ENCODE results near the gene SH3BP2. TPM values are rescaled to one million over a fixed set of nuclear protein-coding genes. Genes with fewer than 3 reads are reported as not detected.

SH3BP2 gene
- total RNA-seq, 3 donors from 2014 or later: 40.5 to 74.8 (median 59.3) TPM

GRCh38 chr4:2820216-2820982 is 27.5 kb downstream of the SH3BP2 start:
- Histone ChIP-seq H3K27me3 (no peaks in the 10 kb centered on the region), H3K9me3 (no peaks in the 10 kb centered on the region), H3K36me3 (no peaks in the 10 kb centered on the region), H3K4me3 (no peak overlapping the region), H3K27ac (no peak overlapping the region), H3K4me1 (peaks cover 0 to 5% of the 10 kb centered on the region in 2 donors)
- TF ChIP-seq POLR2AphosphoS5 (IDR thresholded peaks at IDR 0.05) (no peak), CTCF (IDR thresholded peaks at IDR 0.05) (no peak), POLR2A (IDR thresholded peaks at IDR 0.05) (no peak)
- intact Hi-C loops (cut with DNase I; ENCODE audit: low total_unique reads): no loop called here
- no peak for DNase-seq (ENCODE audit: low spot score in 2 of 2)

- intact Hi-C loops (cut with DNase I; ENCODE audit: low total_unique reads): no loop called here
- Histone ChIP-seq H3K27me3 (no peaks in the 10 kb centered on the region), H3K9me3 (no peaks in the 10 kb centered on the region), H3K27ac (no peak overlapping the region), H3K36me3 (no peaks in the 10 kb centered on the region), H3K4me3 (no peak overlapping the region), H3K4me1 (peaks cover 0 to 2% of the 10 kb centered on the region in 2 donors)
- no peak for DNase-seq (ENCODE audit: low spot score in 2 of 2)
- TF ChIP-seq POLR2AphosphoS5 (IDR thresholded peaks at IDR 0.05): no peak
These were observed 29.8 kb downstream of the SH3BP2 start for GRCh38 chr4:2822461-2823300.

GRCh38 chr4:2823301-2823670 is 30.4 kb downstream of the SH3BP2 start:
- Histone ChIP-seq H3K4me1 (no peaks in the 10 kb centered on the region), H3K9me3 (no peaks in the 10 kb centered on the region), H3K27me3 (no peaks in the 10 kb centered on the region), H3K27ac (no peak overlapping the region), H3K36me3 (no peaks in the 10 kb centered on the region), H3K4me3 (no peak overlapping the region)
- DNase-seq (ENCODE audit: low spot score in 2 of 2): no peak
- TF ChIP-seq POLR2AphosphoS5 (IDR thresholded peaks at IDR 0.05) (no peak), POLR2A (IDR thresholded peaks at IDR 0.05) (no peak), CTCF (IDR thresholded peaks at IDR 0.05) (no peak)
- intact Hi-C loops (cut with DNase I; ENCODE audit: low total_unique reads): no loop called here

GRCh38 chr4:2823671-2824328 is 30.9 kb downstream of the SH3BP2 start:
- Histone ChIP-seq H3K9me3 (no peaks in the 10 kb centered on the region), H3K4me3 (no peak overlapping the region)
- intact Hi-C loops (cut with DNase I; ENCODE audit: low total_unique reads): no loop called here

More at GRCh38 chr4:2823671-2824328, 30.9 kb downstream of the SH3BP2 start:
- Histone ChIP-seq H3K4me1 (no peaks in the 10 kb centered on the region), H3K27ac (no peak overlapping the region), H3K36me3 (no peaks in the 10 kb centered on the region), H3K27me3 (no peaks in the 10 kb centered on the region)
- TF ChIP-seq POLR2A (IDR thresholded peaks at IDR 0.05): no peak
- no peak for TF ChIP-seq CTCF (IDR thresholded peaks at IDR 0.05)
- no peak for TF ChIP-seq POLR2AphosphoS5 (IDR thresholded peaks at IDR 0.05)
- DNase-seq (ENCODE audit: low spot score in 2 of 2): no peak
